Neuronal stem cell (in vitro differentiated cells): ENCODE data around the gene ZNF823.
A peak's percentile ranks its signal among the peaks of the same experiment; 100 is the strongest.

Experiments used
- DNase-seq: peaks from one replicate; pipeline ENCODE4 v3.0.0-alpha.2; 2013; ENCODE audit warnings: low spot score
- H2AFZ ChIP-seq: one replicate; pipeline ENCODE4 v1.6.1; 2013; ENCODE audit warnings: mild to moderate bottlenecking, low read length, inconsistent platforms
- H2AK5ac ChIP-seq: 2 replicates; pipeline ENCODE4 v1.6.1; 2013; ENCODE audit warnings: low read depth, mild to moderate bottlenecking, inconsistent platforms, low read length, moderate library complexity, mixed read lengths
- H2BK120ac ChIP-seq: 2 replicates; pipeline ENCODE4 v1.6.1; 2013; ENCODE audit warnings: low read depth, mild to moderate bottlenecking, inconsistent platforms, low read length, moderate library complexity, mixed read lengths
- H2BK12ac ChIP-seq: one replicate; pipeline ENCODE4 v1.6.1; 2013; ENCODE audit warnings: low read length, inconsistent platforms
- H2BK15ac ChIP-seq: 2 replicates; pipeline ENCODE4 v1.6.1; 2013; ENCODE audit warnings: mild to moderate bottlenecking, low read length, inconsistent platforms, mixed read lengths
- H2BK5ac ChIP-seq: one replicate; pipeline ENCODE4 v1.6.1; 2013; ENCODE audit warnings: inconsistent platforms, mild to moderate bottlenecking, low read length, moderate library complexity
- H3K14ac ChIP-seq: one replicate; pipeline ENCODE4 v1.6.1; 2013; ENCODE audit warnings: low read length, inconsistent platforms
- H3K18ac ChIP-seq: 2 replicates; pipeline ENCODE4 v1.6.1; 2013; ENCODE audit warnings: low read length, inconsistent platforms
- H3K23ac ChIP-seq: 2 replicates; pipeline ENCODE4 v1.6.1; 2013; ENCODE audit warnings: low read depth, mild to moderate bottlenecking, mixed read lengths, low read length, inconsistent platforms; ENCODE audit not compliant: poor library complexity
- H3K27ac ChIP-seq: replicated peaks from 3 replicates; pipeline ENCODE4 v1.5.1; 2013; ENCODE audit warnings: low read length, inconsistent platforms
- H3K27me3 ChIP-seq, 3 experiments: 2 replicates each; pipeline ENCODE4 v1.6.1; 2013; ENCODE audit warnings: low read length in 3 of 3, mild to moderate bottlenecking in 2 of 3, inconsistent platforms in 1 of 3, low read depth in 1 of 3, mixed read lengths in 1 of 3, moderate library complexity in 1 of 3; ENCODE audit not compliant: control insufficient read depth in 3 of 3, insufficient read depth in 3 of 3
- H3K36me3 ChIP-seq, 2 donors: replicated peaks in 1 of 2; 2 replicates each; pipeline ENCODE4 v1.6.1; 2013; ENCODE audit warnings: low read length in 2 of 2; ENCODE audit not compliant: control insufficient read depth in 2 of 2, insufficient read depth in 2 of 2
- H3K4ac ChIP-seq: 2 replicates; pipeline ENCODE4 v1.6.1; 2013; ENCODE audit warnings: inconsistent platforms, mild to moderate bottlenecking, low read length, moderate library complexity
- H3K4me1 ChIP-seq, 2 donors: 1 replicate in 1 of 2; 2 replicates in 1 of 2; pipeline ENCODE4 v1.6.1; 2013; ENCODE audit warnings: low read length in 2 of 2, low read depth in 1 of 2; ENCODE audit not compliant: control insufficient read depth in 2 of 2, insufficient read depth in 1 of 2
- H3K4me2 ChIP-seq: one replicate; pipeline ENCODE4 v1.6.1; 2013; ENCODE audit warnings: mild to moderate bottlenecking, low read length, inconsistent platforms; ENCODE audit not compliant: insufficient read depth, poor library complexity, severe bottlenecking
- H3K4me3 ChIP-seq, 2 donors: 2 replicates each; pipeline ENCODE4 v1.5.1; 2013; ENCODE audit warnings: low read length in 2 of 2, mild to moderate bottlenecking in 2 of 2, inconsistent platforms in 1 of 2, moderate library complexity in 1 of 2
- H3K79me1 ChIP-seq: one replicate; pipeline ENCODE4 v1.6.1; 2013; ENCODE audit warnings: low read depth, mild to moderate bottlenecking, inconsistent platforms, low read length, moderate library complexity
- H3K9ac ChIP-seq: one replicate; pipeline ENCODE4 v1.6.1; 2013; ENCODE audit warnings: mild to moderate bottlenecking, low read depth, low read length, inconsistent platforms; ENCODE audit not compliant: poor library complexity
- H3K9me3 ChIP-seq, 2 donors: replicated peaks in 1 of 2; 2 replicates each; pipeline versions ENCODE3 to v1.6.1; 2013; ENCODE audit warnings: low read length in 2 of 2, mild to moderate bottlenecking in 2 of 2, inconsistent platforms in 1 of 2, low read depth in 1 of 2, mixed read lengths in 1 of 2, moderate library complexity in 1 of 2; ENCODE audit not compliant: control insufficient read depth in 2 of 2, insufficient read depth in 1 of 2
- H4K8ac ChIP-seq: one replicate; pipeline ENCODE4 v1.6.1; 2013; ENCODE audit warnings: low read depth, mild to moderate bottlenecking, inconsistent platforms, low read length, moderate library complexity
- H4K91ac ChIP-seq: one replicate; pipeline ENCODE4 v1.6.1; 2013; ENCODE audit warnings: low read length, low read depth, mild to moderate bottlenecking, inconsistent platforms; ENCODE audit not compliant: poor library complexity
- WGBS, 2 donors: extraction: QIAGEN DNeasy Blood & Tissue Kit; methylation state at CpG; one replicate each; pipeline ENCODE4 v1.1.7; 2013; ENCODE audit warnings: missing lambda C conversion rate in 2 of 2, mixed read lengths in 1 of 2; ENCODE audit not compliant: insufficient read length in 2 of 2, insufficient replicate concordance in 1 of 2; ENCODE audit errors: extremely low coverage in 2 of 2; 5-methylcytosine and 5-hydroxymethylcytosine counted together

The ZNF823 gene

GRCh38 chr19:11722414-11722813 is 16.3 kb downstream of the ZNF823 start:
- H3K27ac ChIP-seq, result no peak overlapping the region
- H2BK12ac ChIP-seq, result no peak overlapping the region
- no CpG with 5 or more reads among the region's 10 CpGs for WGBS, 2 donors
- no peak overlapping the region for H3K4me2 ChIP-seq
- no peak for DNase-seq
- no peak overlapping the region for H2BK120ac ChIP-seq
- H4K8ac ChIP-seq, result no peak overlapping the region
- H3K9me3 ChIP-seq, result peaks cover 28 to 75% of the 10 kb centered on the region in 2 donors
- H3K36me3 ChIP-seq, result peaks cover 23 to 59% of the 10 kb centered on the region in 2 donors
- no peak overlapping the region for H2AFZ ChIP-seq
- H3K4me1 ChIP-seq, result no peaks in the 10 kb centered on the region
- no peak overlapping the region for H3K14ac ChIP-seq
- no peak overlapping the region for H3K18ac ChIP-seq
- H3K23ac ChIP-seq, result no peak overlapping the region
- H3K27me3 ChIP-seq, result no peaks in the 10 kb centered on the region
- H3K79me1 ChIP-seq, result no peaks in the 10 kb centered on the region
- peak overlapping the region; percentile 60 for H4K91ac ChIP-seq
- no peak overlapping the region for H3K4me3 ChIP-seq
- H3K9ac ChIP-seq, result no peak overlapping the region
- no peak overlapping the region for H3K4ac ChIP-seq
- H2BK5ac ChIP-seq, result no peak overlapping the region
- no peak overlapping the region for H2AK5ac ChIP-seq
- H2BK15ac ChIP-seq, result no peak overlapping the region

- no peak overlapping the region for H2BK15ac ChIP-seq
- no peak overlapping the region for H2BK5ac ChIP-seq
- no peak for DNase-seq
- no peak overlapping the region for H3K23ac ChIP-seq
- no peak overlapping the region for H3K18ac ChIP-seq
- no peak overlapping the region for H2AK5ac ChIP-seq
- no peak overlapping the region for H3K27ac ChIP-seq
- no peak overlapping the region for H3K4me2 ChIP-seq
- H2BK120ac ChIP-seq, result no peak overlapping the region
- no peak overlapping the region for H2AFZ ChIP-seq
- no peak overlapping the region for H3K4me3 ChIP-seq
- H3K4ac ChIP-seq, result no peak overlapping the region
- H3K79me1 ChIP-seq, result no peaks in the 10 kb centered on the region
- peaks cover 23 to 59% of the 10 kb centered on the region in 2 donors for H3K36me3 ChIP-seq
- no peaks in the 10 kb centered on the region for H3K4me1 ChIP-seq
- H2BK12ac ChIP-seq, result no peak overlapping the region
- no peak overlapping the region for H4K8ac ChIP-seq
- WGBS, 2 donors, result no CpG with 5 or more reads among the region's 5 CpGs
- H3K14ac ChIP-seq, result no peak overlapping the region
- H3K27me3 ChIP-seq, result no peaks in the 10 kb centered on the region
- peaks cover 28 to 68% of the 10 kb centered on the region in 2 donors for H3K9me3 ChIP-seq
- H4K91ac ChIP-seq, result no peak overlapping the region
- no peak overlapping the region for H3K9ac ChIP-seq
Observed at GRCh38 chr19:11721681-11722080, 17.1 kb downstream of the ZNF823 start.

- Histone ChIP-seq H3K14ac (no peak overlapping the region), H3K27ac (no peak overlapping the region), H3K27me3 (no peaks in the 10 kb centered on the region), H2BK12ac (no peak overlapping the region), H3K9me3 (peaks cover 4 to 5% of the 10 kb centered on the region in 2 donors), H3K4me1 (no peaks in the 10 kb centered on the region), H2AK5ac (no peak overlapping the region), H4K91ac (no peak overlapping the region), H3K4me3 (no peak overlapping the region), H3K36me3 (no peaks in the 10 kb centered on the region), H3K9ac (no peak overlapping the region), H2BK5ac (no peak overlapping the region), H2BK15ac (no peak overlapping the region), H3K79me1 (no peaks in the 10 kb centered on the region), H2BK120ac (no peak overlapping the region), H3K18ac (no peak overlapping the region), H3K4ac (no peak overlapping the region), H2AFZ (no peak overlapping the region), H3K23ac (no peak overlapping the region), H3K4me2 (no peak overlapping the region), H4K8ac (no peak overlapping the region)
- no CpG with 5 or more reads among the region's 10 CpGs for WGBS, 2 donors
- no peak for DNase-seq
Observed at GRCh38 chr19:11710313-11710712, 28.4 kb downstream of the ZNF823 start.

- Histone ChIP-seq H2BK120ac (no peak overlapping the region), H2BK5ac (no peak overlapping the region), H3K27ac (no peak overlapping the region), H3K36me3 (no peaks in the 10 kb centered on the region), H3K4me3 (no peak overlapping the region), H4K91ac (no peak overlapping the region), H3K27me3 (no peaks in the 10 kb centered on the region), H3K4me1 (peaks cover 0 to 4% of the 10 kb centered on the region in 2 donors), H2BK15ac (no peak overlapping the region), H3K18ac (no peak overlapping the region), H3K23ac (no peak overlapping the region), H2BK12ac (no peak overlapping the region), H3K9ac (no peak overlapping the region), H4K8ac (no peak overlapping the region), H3K79me1 (no peaks in the 10 kb centered on the region), H3K9me3 (peaks cover 4 to 5% of the 10 kb centered on the region in 2 donors), H3K4me2 (no peak overlapping the region), H2AK5ac (no peak overlapping the region), H3K4ac (no peak overlapping the region), H3K14ac (no peak overlapping the region), H2AFZ (no peak overlapping the region)
- no peak for DNase-seq
- no CpG with 5 or more reads among the region's 3 CpGs for WGBS, 2 donors
Observed at GRCh38 chr19:11708457-11708856, 30.3 kb downstream of the ZNF823 start.
